GM19099 (cell line): ENCODE measurements around the gene PLCB1.

Experiments
- POLR2A ChIP-seq: IDR thresholded peaks from 3 replicates; pipeline ENCODE4 v1.6.1; 2011; ENCODE audit warnings: low read depth; ENCODE audit not compliant: insufficient read length; ENCODE audit errors: extremely low read depth

The PLCB1 gene

DNA sequence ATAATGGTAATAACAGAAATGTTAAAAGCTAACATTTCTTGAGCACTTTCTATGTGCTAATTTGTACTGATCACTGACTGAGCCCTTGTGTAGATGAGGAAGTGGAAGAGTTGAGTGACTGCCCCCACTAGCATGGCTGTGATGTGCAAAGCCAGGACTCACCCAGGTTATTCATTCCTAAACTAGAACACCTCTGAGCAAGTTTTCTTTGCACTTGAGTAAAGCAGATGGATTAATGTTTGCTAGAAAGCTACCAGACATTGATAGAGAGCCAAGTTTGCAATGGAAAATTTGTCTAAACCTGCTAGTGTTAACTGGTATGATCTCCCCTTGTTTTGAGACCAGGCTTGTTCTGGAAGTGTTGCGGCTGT, 469.5 kb downstream of the PLCB1 start:
- no peak for TF ChIP-seq POLR2A

DNA sequence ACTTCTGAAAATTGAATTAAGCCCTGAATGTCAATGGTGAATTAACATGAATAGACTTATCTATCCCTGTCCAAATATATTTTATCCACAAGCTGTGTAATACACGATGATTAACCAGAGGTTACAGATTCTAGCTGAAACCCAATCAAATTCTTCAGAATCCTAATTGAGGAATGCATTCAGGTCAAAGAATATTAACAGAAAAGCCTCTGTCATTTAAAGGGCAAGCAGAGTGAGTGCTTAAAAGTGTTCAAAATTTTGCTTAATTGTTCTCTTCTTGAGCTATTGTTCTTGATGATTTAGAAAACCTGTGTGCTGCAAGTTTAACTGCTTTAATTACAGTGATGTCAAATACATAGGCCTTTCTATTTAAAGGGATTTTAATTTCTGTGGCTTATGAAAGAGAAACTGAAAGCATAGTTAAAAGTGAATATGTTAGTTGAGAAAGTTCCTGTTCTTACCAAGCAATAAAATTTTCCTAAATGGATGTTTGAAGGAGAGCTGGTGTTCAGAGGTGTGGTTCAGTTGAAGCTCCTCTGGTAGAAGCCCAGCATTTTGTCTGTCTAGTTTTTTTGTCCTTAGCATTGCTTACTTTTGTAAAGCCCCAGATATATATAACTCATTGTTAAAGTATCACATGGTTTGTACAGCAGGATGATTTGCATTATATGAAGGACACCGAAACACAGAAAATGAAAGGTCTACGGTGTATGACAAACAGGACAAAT, 470.5 kb downstream of the PLCB1 start:
- TF ChIP-seq POLR2A: no peak

DNA sequence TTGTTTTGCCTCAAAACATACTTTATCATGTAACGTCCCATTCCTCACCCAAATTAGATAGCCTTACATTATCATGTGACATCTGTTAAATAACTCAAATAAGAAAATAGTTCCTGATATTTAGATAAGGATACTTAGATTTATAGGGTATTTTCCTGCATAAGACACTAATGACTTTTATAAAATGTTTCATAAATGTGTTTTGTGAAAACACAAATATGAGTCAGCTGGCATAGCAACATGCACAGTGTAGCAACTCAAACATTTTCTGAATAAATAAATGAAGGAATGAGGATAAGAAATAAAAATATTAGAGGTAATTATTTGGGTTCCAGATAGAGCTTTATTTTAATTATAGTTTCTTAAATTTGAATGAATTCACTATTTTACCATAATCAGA, 476.4 kb downstream of the PLCB1 start:
- no peak for TF ChIP-seq POLR2A

DNA sequence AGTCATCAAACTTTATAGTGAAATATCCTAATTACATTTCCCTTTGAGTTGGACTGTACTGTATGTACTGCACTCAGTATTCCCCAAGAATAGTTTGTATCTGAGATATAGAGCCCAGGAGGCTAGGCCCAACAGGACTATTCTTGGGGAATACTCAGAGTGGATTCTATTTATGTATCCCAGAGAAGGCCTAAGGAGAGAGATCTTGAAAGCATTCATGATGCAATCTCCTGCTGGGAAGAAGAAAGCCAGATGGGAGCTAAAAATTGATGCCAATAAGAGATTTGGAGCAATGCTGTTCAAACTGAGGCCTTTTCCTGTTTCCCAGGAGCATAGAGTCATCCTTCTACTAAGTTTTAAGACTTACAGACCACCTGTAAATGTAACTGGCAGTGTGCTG, 484.7 kb downstream of the PLCB1 start:
- no peak for TF ChIP-seq POLR2A

DNA sequence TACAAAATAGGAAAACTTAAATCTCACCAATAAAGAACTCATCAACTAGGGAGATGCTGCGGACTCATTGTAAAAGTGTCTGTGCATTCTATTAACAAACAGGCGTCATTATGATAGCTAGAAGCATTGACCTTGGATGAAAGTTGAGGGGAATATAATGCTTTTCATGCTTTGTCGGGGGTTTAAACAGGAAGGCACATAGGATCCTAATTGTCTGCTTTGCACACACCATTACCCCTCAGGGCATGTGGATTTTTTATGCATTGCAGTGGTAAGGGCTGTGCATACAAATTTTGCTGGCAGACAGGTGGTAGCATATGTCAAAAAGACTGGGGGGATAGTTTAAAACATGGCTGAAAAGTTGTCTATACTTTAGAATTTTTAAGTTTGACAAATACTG, 488.9 kb downstream of the PLCB1 start:
- no peak for TF ChIP-seq POLR2A

DNA sequence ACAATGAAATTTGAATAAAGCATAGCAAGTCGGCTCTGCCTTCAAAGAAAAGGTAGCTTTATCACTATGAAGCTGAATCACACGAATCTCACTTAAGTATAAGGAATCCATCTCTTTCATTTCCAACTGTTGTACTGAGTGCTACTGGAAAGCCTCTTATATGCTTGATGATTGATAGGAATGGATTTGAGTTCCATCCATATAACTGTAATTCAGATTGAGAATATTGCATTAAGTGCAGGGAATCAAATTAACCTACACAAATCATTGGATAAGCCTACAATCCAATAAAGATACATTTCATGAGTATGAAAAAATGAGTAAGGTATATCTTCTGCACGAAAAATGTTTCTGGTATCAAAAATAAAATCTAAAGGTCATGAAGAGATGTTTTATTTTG, 492.0 kb downstream of the PLCB1 start:
- TF ChIP-seq POLR2A: no peak

DNA sequence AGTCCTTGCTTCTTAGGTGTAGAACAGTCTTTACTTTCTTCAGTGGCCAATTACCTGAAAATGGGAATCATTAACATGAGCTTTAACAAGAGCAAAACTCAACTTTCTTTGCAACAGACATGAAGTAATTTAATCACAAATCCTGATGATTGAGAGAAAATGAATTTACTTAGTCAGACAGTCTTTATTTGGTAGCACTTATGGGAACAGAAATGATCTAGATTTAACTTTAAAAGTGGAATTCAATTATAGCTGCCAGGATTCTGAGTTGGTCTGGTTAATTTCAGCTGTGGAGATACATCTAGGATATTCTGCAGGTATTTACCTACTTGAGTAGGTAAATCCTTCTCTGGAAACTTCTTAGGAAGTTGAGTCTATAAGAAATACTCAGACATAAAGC, 492.6 kb downstream of the PLCB1 start:
- TF ChIP-seq POLR2A: no peak

DNA sequence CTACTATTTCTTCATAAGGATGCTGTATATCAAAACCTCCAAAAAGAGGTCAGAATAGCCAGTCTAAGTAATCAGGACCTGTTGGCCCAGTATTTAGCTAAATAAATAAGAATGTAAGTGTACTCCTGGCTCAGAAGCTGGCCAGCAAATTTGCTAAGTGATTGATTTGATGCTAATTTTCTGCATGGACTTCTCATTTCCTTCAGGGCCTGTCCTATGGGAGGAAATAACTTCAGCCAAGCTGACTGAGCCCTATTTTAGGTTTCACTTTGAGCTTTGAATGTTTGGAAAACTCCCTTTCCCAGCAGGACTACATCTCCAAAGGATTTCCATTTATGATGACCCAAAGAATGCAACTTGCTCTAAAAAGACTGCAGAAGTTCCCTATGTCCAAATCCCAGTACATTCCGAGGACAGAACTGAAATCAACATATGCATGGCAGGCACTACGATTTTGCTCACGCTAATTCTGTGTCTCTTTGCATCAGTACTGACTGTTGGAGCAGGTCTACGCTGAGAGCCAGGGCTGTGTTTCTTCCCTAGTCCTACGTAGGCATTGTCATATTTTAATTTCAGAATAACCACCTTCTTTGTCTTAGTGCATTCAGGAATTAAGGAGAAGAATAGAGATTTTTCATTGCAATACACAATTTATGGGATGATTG, 495.4 kb downstream of the PLCB1 start:
- no peak for TF ChIP-seq POLR2A

DNA sequence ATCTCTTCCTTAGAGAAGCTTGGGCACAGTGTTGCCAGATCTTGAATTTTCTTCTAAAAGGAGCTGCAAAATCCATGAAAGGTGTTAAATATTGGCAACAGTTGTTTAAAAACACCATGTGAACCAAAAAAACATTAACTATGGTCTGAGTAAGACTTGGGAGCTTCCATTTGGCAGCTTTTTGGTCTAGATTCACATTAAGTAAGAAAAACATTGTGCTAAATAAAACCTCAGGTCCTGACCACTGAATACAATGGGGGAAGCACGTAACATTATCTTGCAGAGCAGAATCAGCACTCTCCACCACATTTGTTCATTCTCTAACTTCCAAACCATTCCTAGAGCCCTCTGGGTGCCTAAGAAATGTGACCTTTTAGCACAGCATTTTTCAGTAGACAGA, 499.2 kb downstream of the PLCB1 start:
- no peak for TF ChIP-seq POLR2A

DNA sequence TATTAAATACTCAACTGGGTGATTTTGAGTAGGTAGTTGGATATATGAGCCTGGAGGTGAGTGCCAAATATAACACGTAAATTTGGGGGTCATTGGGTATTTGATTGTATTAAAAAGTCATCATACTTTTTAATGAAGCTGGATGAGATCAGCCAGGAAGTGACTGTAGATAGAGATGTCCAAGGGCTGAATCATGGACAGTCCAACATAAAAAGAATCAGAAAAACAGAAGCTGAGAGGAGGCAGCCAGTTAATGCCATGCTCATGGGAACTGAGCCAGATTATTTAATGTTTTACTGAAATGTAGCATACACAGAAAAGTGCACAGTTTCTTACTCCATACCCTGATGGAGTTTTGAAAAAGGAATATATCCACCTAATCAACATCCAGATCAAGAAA, 501.3 kb downstream of the PLCB1 start:
- TF ChIP-seq POLR2A: no peak

DNA sequence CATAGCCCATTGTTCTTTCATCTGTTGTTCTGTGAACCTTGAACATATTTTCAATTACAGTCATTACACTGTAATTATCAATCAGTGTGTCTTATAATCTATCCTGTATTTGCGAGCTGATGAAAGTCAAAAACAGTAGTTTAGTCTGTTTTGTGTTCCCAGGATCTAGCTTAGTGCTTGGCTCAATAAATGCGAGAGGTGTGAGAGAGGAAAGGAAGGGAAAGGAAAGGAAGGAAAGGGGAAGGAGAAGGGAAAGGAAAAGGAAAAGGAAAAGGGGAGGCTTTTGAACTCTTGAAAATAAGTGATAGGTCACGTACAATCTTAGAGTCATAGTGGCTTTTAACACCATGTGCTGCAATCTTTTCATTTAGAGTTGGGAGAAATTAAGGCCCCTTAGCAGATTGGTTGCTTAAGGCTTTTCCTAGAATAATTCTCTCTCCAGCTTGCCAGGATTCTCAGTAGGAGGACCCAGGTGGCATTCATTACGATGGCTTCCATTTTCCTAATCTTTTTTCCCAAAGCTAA, 503.0 kb downstream of the PLCB1 start:
- TF ChIP-seq POLR2A: no peak

DNA sequence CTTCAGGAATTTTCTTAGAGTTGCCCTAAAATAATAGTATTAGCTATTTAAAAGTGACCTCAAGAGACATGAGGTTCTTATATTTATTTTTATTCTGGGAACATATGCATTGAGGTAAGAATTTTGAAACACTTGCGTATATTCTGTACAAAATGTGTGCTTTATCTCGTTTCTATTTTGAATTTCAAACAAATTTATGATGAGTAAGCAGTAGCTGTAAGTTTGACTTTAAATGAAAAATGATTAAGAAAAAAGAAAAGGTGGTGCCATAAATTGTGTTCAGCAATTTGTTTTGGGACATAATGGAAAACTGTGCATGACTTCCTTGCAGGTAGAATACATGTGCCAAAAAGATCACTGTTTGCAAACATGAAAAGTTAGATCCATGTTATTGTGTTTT, 503.8 kb downstream of the PLCB1 start:
- TF ChIP-seq POLR2A: no peak

DNA sequence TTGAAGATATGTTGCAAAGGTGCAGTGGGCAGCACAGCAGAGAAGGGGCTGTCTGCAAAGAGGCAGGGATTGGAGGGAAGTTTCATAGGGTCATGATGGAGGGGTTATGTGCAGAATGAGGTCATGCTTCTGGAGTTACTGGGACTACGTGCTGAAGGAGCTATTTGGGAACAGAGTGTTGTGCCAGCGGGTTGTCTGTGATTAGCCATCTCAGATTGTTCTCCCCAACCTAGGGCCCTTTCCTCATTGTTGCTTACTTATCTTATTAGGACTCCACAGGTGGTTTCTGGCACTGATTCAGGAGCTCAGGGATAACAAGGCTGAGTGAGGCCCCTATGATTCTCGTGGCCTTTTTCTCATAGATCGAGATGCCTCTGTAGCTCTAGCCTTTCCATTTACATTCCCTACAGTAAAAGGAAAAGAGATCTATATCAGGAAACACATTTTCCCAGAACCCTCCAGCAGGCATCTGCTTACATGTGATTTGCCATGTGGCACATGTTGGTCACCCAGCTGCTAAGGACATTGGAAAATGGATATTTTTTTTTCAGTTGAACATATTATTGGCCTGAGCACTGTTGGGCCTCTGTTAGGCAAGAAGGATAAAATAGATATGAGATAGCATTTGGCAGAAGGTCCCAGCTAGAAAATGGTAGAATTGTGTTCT, 507.2 kb downstream of the PLCB1 start:
- TF ChIP-seq POLR2A: no peak

DNA sequence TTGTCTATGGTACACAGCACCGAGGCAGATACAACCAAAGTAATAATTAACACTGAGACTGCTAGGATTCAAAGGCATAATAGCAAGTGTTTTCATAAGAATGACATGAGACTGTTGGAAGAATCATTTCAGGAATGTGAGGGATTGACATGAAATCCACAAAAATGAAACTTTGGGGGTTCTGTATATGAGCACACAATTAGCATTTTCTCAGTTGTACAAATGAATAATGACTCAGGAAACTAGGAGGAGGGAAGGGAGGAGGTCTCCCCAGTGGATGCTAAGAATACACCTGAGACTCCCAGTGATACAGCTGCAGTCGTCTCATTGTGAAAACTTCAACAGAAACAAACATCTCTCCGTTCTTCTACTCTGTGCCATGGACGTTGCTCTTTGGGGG, 508.4 kb downstream of the PLCB1 start:
- TF ChIP-seq POLR2A: no peak

DNA sequence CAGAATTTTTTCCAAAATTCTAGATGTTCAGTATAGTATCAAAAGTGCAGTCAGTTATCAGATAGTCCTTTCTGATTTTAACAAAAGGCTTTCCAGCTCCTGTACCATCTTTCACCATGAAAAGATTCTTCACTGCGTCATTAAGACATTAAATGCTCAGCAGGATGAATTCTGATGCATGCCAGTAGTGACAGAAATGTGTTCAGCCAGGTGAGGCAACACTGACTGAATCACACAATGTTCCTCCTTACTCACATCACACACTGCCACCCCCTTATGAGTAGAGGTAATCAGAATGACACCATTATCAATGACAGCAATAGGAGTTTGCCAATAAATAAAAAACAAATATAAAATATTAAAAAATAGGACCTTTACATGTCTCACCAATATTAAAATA, 510.2 kb downstream of the PLCB1 start:
- TF ChIP-seq POLR2A: no peak

DNA sequence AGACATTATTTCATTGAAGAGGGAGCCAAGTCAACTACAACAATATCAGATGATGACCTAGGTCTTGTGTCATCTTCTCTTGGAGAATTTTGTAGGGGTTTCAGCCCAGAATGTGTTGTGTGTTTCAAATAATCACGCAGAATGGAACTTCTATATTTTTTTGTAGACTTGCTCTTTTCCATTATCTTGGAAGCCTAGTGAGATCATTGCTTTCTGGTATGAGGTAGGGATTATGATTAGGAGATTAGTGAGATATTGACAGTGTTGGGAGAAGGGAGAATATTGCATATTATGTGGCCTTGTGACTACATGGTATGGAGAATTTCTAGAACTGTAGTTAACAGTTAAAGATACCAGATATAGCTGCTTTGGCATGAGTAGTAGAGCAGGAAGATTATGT, 513.3 kb downstream of the PLCB1 start:
- TF ChIP-seq POLR2A: no peak
